ENCODE data around the gene LIN28B.
"Not testable (repeated sequence)": the region's sequence is repeated elsewhere in the genome, so short reads cannot be mapped to it uniquely, and the experiment has no call there.

The LIN28B gene

GRCh38 chr6:105075210-105075609, 118.3 kb downstream of the LIN28B start:
- DNase-seq, result no peak

GRCh38 chr6:105076418-105076817, 119.5 kb downstream of the LIN28B start:
- not testable (repeated sequence) for DNase-seq

GRCh38 chr6:105077596-105078385, 120.9 kb downstream of the LIN28B start:
- DNase-seq, result no peak

- no peak for DNase-seq
Observed at GRCh38 chr6:105078386-105078708, 121.4 kb downstream of the LIN28B start.

- DNase-seq, result no peak
Observed at GRCh38 chr6:105080279-105080678, 123.4 kb downstream of the LIN28B start.

GRCh38 chr6:105081662-105082061, 124.8 kb downstream of the LIN28B start:
- not testable (repeated sequence) for DNase-seq

GRCh38 chr6:105087571-105088211, 130.8 kb downstream of the LIN28B start:
- DNase-seq, result peak; percentile 4

- no peak for DNase-seq
Observed at GRCh38 chr6:105091140-105091829, 134.4 kb downstream of the LIN28B start.

- DNase-seq, result no peak
Observed at GRCh38 chr6:105094133-105094640, 137.3 kb downstream of the LIN28B start.

- no peak for DNase-seq
Observed at GRCh38 chr6:105095139-105095538, 138.2 kb downstream of the LIN28B start.

GRCh38 chr6:105097288-105097687, 140.4 kb downstream of the LIN28B start:
- DNase-seq, result no peak

- DNase-seq, result no peak
Observed at GRCh38 chr6:105099371-105099770, 142.5 kb downstream of the LIN28B start.

- DNase-seq, result no peak
Observed at GRCh38 chr6:105102186-105102585, 145.3 kb downstream of the LIN28B start.

- no peak for DNase-seq
Observed at GRCh38 chr6:105105094-105105493, 148.2 kb downstream of the LIN28B start.

GRCh38 chr6:105106260-105106659, 149.4 kb downstream of the LIN28B start:
- no peak for DNase-seq

GRCh38 chr6:105107207-105107606, 150.3 kb downstream of the LIN28B start:
- no peak for DNase-seq

GRCh38 chr6:105108631-105109262, 151.8 kb downstream of the LIN28B start:
- DNase-seq, result no peak

- no peak for DNase-seq
Observed at GRCh38 chr6:105109955-105110895, 153.3 kb downstream of the LIN28B start.

- DNase-seq, result no peak
Observed at GRCh38 chr6:105111105-105111504, 154.2 kb downstream of the LIN28B start.

GRCh38 chr6:105111871-105112270, 155.0 kb downstream of the LIN28B start:
- DNase-seq, result no peak

- DNase-seq, result no peak
Observed at GRCh38 chr6:105112577-105112976, 155.7 kb downstream of the LIN28B start.

GRCh38 chr6:105113422-105113821, 156.5 kb downstream of the LIN28B start:
- no peak for DNase-seq
